ENCODE data around the gene ZNF134.

ZNF134 gene

GRCh38 chr19:57641715-57642234, 27.7 kb downstream of the ZNF134 start:
- no peak for DNase-seq

- DNase-seq, result no peak
These were observed 28.5 kb downstream of the ZNF134 start for GRCh38 chr19:57642396-57643046.

- DNase-seq, result no peak
These were observed 29.7 kb downstream of the ZNF134 start for GRCh38 chr19:57643734-57644133.

GRCh38 chr19:57648331-57649003, 34.4 kb downstream of the ZNF134 start:
- no peak for DNase-seq

- DNase-seq, result no peak
These were observed 37.6 kb downstream of the ZNF134 start for GRCh38 chr19:57651654-57651996.

- DNase-seq, result no peak
These were observed 39.6 kb downstream of the ZNF134 start for GRCh38 chr19:57653689-57654088.

- no peak for DNase-seq
These were observed 41.4 kb downstream of the ZNF134 start for GRCh38 chr19:57655443-57655842.

GRCh38 chr19:57656346-57656745, 42.3 kb downstream of the ZNF134 start:
- DNase-seq, result no peak

- DNase-seq, result no peak
These were observed 50.5 kb downstream of the ZNF134 start for GRCh38 chr19:57664269-57665127.

- DNase-seq, result no peak
These were observed 51.3 kb downstream of the ZNF134 start for GRCh38 chr19:57665261-57665806.

GRCh38 chr19:57667228-57667627, 53.2 kb downstream of the ZNF134 start:
- no peak for DNase-seq

- DNase-seq, result no peak
These were observed 54.6 kb downstream of the ZNF134 start, which contains the start of gene ZSCAN4 for GRCh38 chr19:57668635-57669034. ZSCAN4 (plus strand) TSS chr19:57668935; CDS start chr19:57676146, 7,211 bp downstream.

- no peak for DNase-seq
These were observed 57.3 kb downstream of the ZNF134 start for GRCh38 chr19:57671124-57671895.

GRCh38 chr19:57672466-57672865, 58.4 kb downstream of the ZNF134 start:
- no peak for DNase-seq
